Measurements from ENCODE around the gene DCUN1D2.
A peak's percentile ranks its signal among the peaks of the same experiment; 100 is the strongest.
"Not testable (repeated sequence)": the region's sequence is repeated elsewhere in the genome, so short reads cannot be mapped to it uniquely, and the experiment has no call there.

The DCUN1D2 gene

DNA sequence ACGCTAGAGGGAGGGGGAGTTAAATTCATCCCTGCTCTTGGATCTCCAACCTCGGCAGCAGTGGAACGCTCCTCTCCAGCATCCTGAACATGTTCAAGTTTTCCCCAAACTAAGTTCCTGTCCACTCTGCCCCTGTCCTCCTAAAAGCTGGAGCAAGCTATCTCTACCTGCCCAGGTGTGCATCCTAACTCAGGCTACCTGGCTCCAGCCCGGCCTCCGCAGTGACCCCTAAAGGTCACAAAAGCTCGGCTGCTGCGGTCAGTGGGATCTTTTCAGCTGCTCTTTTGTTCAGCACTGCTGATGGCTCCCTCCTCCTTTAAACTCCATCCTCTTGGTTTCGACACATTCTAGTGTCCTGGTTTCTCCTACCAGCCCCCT lies 1.4 kb downstream of the DCUN1D2 start:
- Mint-ChIP-seq H3K27me3 (no peaks in the 10 kb centered on the region), H3K4me3 (peak overlapping the region; percentile 95), H3K27ac (peak overlapping the region; percentile 89), H3K36me3 (peaks cover 3% of the 10 kb centered on the region), H3K4me1 (ENCODE audit: low read depth) (peaks cover 62% of the 10 kb centered on the region), H3K9me3 (ENCODE audit: low read depth) (no peaks in the 10 kb centered on the region)

DNA sequence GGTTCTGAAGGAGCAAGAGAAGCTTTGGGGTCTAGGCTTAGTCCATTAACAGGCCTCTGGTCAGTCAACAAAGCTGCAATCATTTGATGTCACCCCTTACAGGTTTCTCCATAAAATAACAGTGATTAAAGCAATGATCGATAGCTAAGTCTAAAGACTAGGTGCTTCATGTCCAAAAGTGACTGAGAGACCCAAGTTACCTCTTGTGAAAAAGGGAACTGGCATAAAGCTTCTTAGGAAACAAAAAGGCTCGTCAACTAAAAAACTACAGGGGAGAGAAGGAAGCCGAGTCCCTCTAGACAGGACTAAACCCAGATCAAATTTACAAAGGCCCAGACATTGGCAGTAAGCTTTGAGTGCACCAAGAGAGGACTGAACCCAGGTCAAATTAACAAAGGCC lies 2.2 kb downstream of the DCUN1D2 start:
- no peaks in the 10 kb centered on the region for H3K27me3 Mint-ChIP-seq

DNA sequence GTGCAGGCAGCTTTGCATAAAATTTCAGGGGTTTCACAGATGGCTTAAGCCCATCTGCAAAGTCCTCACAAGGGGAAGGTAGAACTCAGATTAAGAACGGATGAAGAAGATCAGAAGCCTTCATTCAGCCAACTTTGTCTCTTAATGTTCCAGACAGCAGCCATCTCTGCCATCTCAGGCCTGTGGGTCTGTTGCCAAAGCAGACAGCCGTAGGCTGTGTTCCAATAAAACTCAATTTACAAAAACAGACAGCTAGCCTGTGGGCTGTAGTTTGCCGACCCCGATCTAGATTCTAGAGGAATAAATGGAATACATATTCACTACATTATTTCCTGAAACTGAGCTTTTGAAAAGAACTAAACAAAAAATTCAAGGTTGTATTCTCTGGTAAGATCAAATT lies 3.8 kb downstream of the DCUN1D2 start:
- H3K27ac Mint-ChIP-seq = peak overlapping the region; percentile 10
- peaks cover 47% of the 10 kb centered on the region for H3K4me1 Mint-ChIP-seq (ENCODE audit: low read depth)
- no peak overlapping the region for H3K4me3 Mint-ChIP-seq
- H3K9me3 Mint-ChIP-seq (ENCODE audit: low read depth) = no peaks in the 10 kb centered on the region
- H3K36me3 Mint-ChIP-seq = peaks cover 3% of the 10 kb centered on the region
- no peaks in the 10 kb centered on the region for H3K27me3 Mint-ChIP-seq

More for the DNA sequence above, 2.2 kb downstream of the DCUN1D2 start:
- Mint-ChIP-seq H3K36me3 (peaks cover 3% of the 10 kb centered on the region), H3K9me3 (ENCODE audit: low read depth) (no peaks in the 10 kb centered on the region), H3K4me3 (peak overlapping the region; percentile 95), H3K27ac (no peak overlapping the region), H3K4me1 (ENCODE audit: low read depth) (peaks cover 59% of the 10 kb centered on the region)

DNA sequence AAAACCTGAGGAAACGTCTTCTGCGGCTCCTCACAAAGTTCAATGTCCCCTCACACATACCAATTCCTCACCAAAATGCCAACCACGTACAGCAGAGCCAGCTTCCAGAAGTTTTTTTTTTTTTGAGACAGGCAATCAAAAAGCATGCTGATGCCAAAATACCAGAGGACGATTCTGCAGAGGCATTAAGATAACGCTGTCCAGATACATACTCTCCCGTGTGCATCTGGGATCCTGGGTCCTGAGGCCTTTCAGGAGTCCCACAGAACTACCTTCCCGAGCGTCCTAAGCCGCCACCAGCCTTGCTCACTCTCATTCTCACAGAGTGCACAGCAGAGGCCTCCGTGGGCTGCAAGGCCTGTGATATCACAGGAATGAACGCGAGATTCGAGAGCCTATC lies 5.0 kb downstream of the DCUN1D2 start:
- no peak overlapping the region for H3K4me3 Mint-ChIP-seq
- no peaks in the 10 kb centered on the region for H3K9me3 Mint-ChIP-seq (ENCODE audit: low read depth)
- peaks cover 46% of the 10 kb centered on the region for H3K4me1 Mint-ChIP-seq (ENCODE audit: low read depth)
- peaks cover 3% of the 10 kb centered on the region for H3K36me3 Mint-ChIP-seq
- no peak overlapping the region for H3K27ac Mint-ChIP-seq
- H3K27me3 Mint-ChIP-seq = no peaks in the 10 kb centered on the region

DNA sequence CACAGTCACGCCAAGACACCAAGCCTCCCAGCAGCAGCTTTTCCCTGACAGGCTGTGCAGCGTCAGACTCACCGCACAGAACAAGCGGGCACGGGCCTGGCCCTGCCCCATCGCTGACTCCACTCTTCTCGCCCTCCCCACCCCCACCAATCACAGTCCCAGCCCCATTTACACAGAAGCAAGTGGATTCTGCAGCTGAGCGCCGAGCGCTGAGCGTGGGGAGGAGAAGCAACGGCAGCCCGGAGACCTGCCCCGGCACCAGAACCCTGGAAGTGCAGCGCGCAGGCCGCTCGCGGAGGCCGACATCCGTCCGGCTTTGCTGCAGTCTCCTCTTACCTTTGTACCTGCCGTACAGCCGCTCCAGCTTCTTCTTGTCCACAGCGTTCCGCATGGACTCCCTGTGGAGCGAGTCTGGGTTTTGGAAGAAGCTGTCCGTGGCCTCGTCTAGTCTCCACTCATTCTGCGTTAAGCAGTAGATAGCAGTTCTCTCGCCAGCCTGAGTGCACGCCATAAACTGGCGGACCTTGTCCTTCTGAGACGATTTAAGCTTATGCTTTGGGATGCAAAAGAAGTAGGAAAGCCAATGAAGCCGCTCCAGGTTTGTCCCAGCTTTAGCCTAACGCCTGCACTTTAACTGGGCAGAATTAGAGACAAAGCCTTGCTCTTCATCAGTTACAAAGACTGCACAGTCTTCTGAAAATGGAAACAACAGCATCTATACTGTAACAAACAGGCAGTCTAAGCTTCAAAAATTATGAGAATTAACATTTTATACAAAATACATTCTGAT lies 6.8 kb downstream of the DCUN1D2 start:
- no peak overlapping the region for H3K27ac Mint-ChIP-seq
- no peaks in the 10 kb centered on the region for H3K27me3 Mint-ChIP-seq
- H3K36me3 Mint-ChIP-seq = peaks cover 8% of the 10 kb centered on the region
- H3K4me1 Mint-ChIP-seq (ENCODE audit: low read depth) = peaks cover 33% of the 10 kb centered on the region
- H3K4me3 Mint-ChIP-seq = no peak overlapping the region
- H3K9me3 Mint-ChIP-seq (ENCODE audit: low read depth) = no peaks in the 10 kb centered on the region

DNA sequence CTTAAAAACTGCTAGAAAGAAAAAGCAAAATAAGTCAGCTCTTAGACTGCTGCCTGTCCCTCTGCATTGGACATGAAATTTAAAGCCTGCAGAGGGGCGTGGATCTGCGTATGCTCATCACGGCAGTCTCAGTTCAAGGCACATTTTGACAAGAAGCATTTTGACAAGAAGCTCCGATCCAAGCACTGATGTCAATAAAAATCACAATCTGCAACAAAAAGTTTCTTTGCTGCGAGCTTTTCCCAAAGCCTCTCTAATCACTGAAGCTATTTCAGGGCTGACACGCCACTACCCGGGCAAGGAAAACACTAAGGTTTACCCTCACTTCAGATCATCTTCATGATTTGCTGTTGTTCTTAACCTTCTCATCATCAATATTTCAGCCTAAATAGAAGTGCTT lies 7.4 kb downstream of the DCUN1D2 start:
- H3K27ac Mint-ChIP-seq = no peak overlapping the region
- no peaks in the 10 kb centered on the region for H3K27me3 Mint-ChIP-seq
- peaks cover 11% of the 10 kb centered on the region for H3K36me3 Mint-ChIP-seq
- H3K4me1 Mint-ChIP-seq (ENCODE audit: low read depth) = peaks cover 27% of the 10 kb centered on the region
- no peak overlapping the region for H3K4me3 Mint-ChIP-seq
- no peaks in the 10 kb centered on the region for H3K9me3 Mint-ChIP-seq (ENCODE audit: low read depth)

DNA sequence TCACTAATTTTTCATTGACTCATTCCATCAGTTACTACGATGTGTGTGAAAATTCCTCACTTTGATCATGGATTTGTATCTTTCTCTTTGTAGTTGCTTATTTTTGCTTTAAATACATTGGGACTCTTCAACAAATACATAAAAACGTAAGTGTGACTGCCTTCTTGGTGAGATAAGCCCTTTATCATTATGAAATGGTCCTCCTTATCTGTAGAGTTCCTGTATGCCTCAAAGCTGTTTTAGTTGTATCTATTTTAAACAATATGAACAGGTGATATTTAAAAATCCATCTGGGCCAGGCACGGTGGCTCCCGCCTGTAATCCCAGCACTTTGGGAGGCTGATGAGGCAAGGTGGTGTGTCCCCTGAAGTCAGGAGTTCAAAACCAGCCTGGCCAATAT lies 11.3 kb downstream of the DCUN1D2 start:
- Mint-ChIP-seq H3K36me3 (peaks cover 22% of the 10 kb centered on the region), H3K27me3 (no peaks in the 10 kb centered on the region), H3K4me1 (ENCODE audit: low read depth) (peaks cover 9% of the 10 kb centered on the region), H3K4me3 (no peak overlapping the region), H3K27ac (no peak overlapping the region), H3K9me3 (ENCODE audit: low read depth) (no peaks in the 10 kb centered on the region)

DNA sequence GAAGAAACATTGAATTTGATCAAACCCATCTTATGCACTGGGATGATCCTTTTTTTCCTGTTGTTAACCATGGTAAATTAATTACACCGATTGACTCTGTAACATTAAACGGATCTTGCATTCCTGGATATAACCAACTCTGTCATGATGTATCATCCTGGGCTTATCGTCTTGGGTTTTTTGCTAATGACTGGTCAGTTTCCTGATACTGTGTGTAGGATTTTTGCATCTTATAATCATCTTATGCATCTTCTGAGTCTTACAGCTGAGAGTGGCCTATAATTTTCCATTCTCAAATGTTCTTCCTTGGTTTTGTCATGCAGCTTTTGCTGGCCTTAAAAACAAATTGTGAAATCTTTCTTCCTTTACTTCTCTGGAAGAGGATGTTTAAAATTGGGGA lies 12.8 kb downstream of the DCUN1D2 start:
- H3K27ac Mint-ChIP-seq = no peak overlapping the region
- peaks cover 25% of the 10 kb centered on the region for H3K36me3 Mint-ChIP-seq
- H3K4me1 Mint-ChIP-seq (ENCODE audit: low read depth) = no peaks in the 10 kb centered on the region
- H3K27me3 Mint-ChIP-seq = no peaks in the 10 kb centered on the region
- no peaks in the 10 kb centered on the region for H3K9me3 Mint-ChIP-seq (ENCODE audit: low read depth)
- H3K4me3 Mint-ChIP-seq = no peak overlapping the region

DNA sequence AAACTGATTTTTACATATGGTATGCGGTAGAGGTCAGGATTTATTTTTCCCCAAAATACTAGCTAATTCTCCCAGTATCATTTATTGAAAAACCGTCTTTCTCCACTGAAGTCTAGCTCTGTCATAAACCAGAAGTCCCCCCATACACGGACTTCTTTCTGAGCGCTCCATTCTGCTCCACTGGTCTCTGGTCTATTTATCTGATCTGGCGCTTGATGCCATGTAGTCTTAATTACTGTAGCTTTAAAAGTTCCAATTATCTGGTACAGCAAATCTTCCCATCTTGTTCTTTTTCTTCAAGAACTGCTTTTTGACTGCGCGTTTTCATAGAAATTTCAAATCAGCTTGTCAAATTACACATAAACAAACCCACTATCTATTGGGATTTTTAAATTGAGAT lies 13.7 kb downstream of the DCUN1D2 start:
- Mint-ChIP-seq H3K36me3 (peaks cover 25% of the 10 kb centered on the region), H3K9me3 (ENCODE audit: low read depth) (no peaks in the 10 kb centered on the region), H3K4me1 (ENCODE audit: low read depth) (no peaks in the 10 kb centered on the region), H3K27me3 (no peaks in the 10 kb centered on the region), H3K27ac (no peak overlapping the region), H3K4me3 (no peak overlapping the region)

DNA sequence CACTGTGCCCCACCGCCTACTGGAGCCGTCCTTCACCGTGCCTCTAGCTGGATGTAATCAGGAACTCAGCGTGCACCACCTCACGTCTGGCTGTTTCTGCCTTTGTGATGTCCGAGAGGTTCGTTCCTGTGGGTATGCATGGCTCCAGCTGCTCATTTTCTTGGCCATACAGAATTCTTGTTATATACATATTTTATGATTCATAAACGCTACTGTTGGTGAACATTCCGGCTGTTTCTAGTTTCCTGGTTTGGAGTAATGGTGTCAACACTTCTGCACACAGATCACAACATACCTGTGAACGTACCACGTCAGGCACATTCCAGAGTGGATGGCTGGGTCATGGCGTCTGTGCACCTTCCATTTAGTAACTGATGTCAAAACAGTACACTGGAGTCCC lies 14.6 kb downstream of the DCUN1D2 start:
- Mint-ChIP-seq H3K27ac (no peak overlapping the region), H3K27me3 (no peaks in the 10 kb centered on the region), H3K4me1 (ENCODE audit: low read depth) (no peaks in the 10 kb centered on the region), H3K4me3 (no peak overlapping the region), H3K9me3 (ENCODE audit: low read depth) (no peaks in the 10 kb centered on the region), H3K36me3 (peaks cover 29% of the 10 kb centered on the region)

DNA sequence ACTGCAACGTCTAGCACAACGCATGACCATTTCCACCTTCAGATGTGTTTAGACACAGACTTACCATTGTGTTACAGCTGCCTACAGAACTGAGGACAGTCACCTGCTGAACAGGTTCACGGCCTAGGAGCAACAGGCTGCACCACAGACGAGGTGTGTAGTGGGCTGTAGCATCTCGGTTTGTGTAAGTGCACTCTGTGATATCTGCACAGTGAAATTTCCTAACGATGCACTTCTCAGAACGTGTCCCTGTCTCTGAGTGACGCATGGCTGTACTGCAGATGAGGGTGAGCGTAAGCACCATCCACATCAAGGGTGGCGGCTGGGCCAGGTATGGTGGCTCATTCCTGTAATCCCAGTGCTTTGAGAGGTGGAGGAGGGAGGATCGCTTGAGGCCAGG lies 15.2 kb downstream of the DCUN1D2 start:
- H3K36me3 Mint-ChIP-seq = peaks cover 29% of the 10 kb centered on the region
- no peak overlapping the region for H3K4me3 Mint-ChIP-seq
- H3K9me3 Mint-ChIP-seq (ENCODE audit: low read depth) = no peaks in the 10 kb centered on the region
- H3K4me1 Mint-ChIP-seq (ENCODE audit: low read depth) = no peaks in the 10 kb centered on the region
- H3K27ac Mint-ChIP-seq = no peak overlapping the region
- H3K27me3 Mint-ChIP-seq = no peaks in the 10 kb centered on the region

DNA sequence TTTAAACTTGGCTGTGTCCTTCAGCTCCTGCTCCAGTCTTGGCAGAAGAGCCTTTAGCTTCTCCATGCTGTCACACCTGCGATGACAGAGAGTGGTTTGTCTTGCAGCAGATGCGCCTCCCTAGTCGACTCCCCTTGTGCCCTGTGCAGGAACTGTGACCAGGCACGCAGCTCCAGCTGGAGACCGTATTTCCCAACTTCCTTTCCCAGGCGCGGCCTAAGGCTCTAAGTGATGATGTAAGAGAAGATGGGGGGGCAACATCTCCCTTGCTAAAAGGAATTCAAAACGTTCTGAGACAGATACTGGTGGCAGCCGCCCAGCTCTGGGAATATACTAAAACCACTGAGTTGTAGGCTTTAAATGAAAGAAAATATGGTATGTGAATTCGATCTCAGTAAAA lies 16.3 kb downstream of the DCUN1D2 start:
- H3K27ac Mint-ChIP-seq = no peak overlapping the region
- no peak overlapping the region for H3K4me3 Mint-ChIP-seq
- H3K9me3 Mint-ChIP-seq (ENCODE audit: low read depth) = no peaks in the 10 kb centered on the region
- no peaks in the 10 kb centered on the region for H3K4me1 Mint-ChIP-seq (ENCODE audit: low read depth)
- no peaks in the 10 kb centered on the region for H3K27me3 Mint-ChIP-seq
- H3K36me3 Mint-ChIP-seq = peaks cover 30% of the 10 kb centered on the region

DNA sequence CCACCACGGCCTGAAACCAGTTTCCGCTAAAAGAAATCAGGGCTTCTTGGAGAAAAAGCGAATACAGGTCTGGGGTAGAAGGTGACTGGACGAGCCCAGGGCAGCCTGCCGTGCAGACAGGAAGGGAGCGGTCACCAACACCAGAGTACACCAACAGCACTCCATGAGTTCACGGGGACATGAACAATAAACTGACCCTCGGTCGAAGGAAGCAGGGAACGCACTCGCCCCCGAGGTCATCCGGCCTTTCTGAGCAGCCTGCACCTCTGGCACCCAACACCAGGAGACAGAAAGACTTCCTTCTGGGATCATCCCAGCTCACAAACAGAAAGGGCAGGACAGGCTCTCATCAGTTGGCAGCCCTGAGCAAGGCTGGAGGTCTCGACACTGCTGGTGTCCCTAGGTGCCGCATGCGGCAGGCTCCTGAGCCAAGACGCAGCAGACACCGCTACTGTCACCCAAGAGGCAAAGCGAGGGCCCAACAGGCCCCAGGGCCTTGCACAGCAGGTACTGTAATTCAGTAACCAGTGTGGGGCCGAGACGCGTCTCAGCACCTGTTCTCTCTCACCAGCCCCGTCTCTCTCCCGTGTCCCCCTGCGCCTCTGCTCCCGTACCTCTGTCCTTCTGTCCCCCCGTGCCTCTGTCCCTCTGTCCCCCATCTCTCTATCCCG lies 18.0 kb downstream of the DCUN1D2 start:
- no peaks in the 10 kb centered on the region for H3K9me3 Mint-ChIP-seq (ENCODE audit: low read depth)
- no peak overlapping the region for H3K4me3 Mint-ChIP-seq
- H3K36me3 Mint-ChIP-seq = peaks cover 24% of the 10 kb centered on the region
- no peaks in the 10 kb centered on the region for H3K27me3 Mint-ChIP-seq
- H3K27ac Mint-ChIP-seq = no peak overlapping the region
- no peaks in the 10 kb centered on the region for H3K4me1 Mint-ChIP-seq (ENCODE audit: low read depth)

DNA sequence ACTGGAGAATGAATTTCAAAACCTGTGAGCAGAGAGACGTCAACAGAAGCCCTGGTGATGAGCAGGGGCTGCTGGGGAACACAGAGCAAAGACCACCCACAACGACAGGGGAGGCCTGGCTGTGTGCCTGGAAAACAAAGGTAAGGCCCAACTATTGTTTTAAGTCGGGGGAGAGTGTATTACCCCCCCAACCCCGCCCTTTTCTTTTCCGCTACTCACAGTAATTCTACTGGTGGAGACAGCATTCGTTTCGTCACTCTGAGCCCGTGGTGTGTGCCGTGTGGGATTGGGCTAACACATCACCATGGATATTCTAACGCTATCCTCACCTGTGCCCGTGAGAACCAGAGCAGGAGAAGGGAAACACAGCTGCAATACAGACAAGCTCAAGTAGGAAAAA lies 18.7 kb downstream of the DCUN1D2 start:
- Mint-ChIP-seq H3K27ac (no peak overlapping the region), H3K36me3 (peaks cover 24% of the 10 kb centered on the region), H3K4me1 (ENCODE audit: low read depth) (no peaks in the 10 kb centered on the region), H3K4me3 (no peak overlapping the region), H3K9me3 (ENCODE audit: low read depth) (no peaks in the 10 kb centered on the region), H3K27me3 (no peaks in the 10 kb centered on the region)

DNA sequence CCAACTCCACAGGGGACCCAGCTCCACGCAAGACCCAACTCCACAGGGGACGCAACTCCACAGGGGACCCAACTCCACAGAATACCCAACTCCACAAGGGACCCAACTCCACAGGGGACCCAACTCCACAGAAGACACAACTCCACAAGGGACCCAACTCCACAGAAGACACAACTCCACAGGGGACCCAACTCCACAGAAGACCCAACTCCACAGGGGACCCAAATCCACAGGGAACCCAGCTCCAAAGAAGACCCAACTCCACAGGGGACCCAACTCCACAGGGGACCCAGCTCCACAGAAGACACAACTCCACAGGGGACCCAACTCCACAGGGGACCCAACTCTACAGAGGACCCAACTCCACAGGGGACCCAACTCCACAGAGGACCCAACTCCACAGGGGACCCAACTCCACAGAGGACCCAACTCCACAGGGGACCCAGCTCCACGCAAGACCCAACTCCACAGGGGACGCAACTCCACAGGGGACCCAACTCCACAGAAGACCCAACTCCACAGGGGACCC lies 19.8 kb downstream of the DCUN1D2 start:
- not testable (repeated sequence) for H3K4me1 Mint-ChIP-seq (ENCODE audit: low read depth); H3K4me3 Mint-ChIP-seq; H3K9me3 Mint-ChIP-seq (ENCODE audit: low read depth); H3K27ac Mint-ChIP-seq; H3K27me3 Mint-ChIP-seq
- H3K36me3 Mint-ChIP-seq = peaks cover 22% of the 10 kb centered on the region
